ENCODE measurements around the gene NTF3. TPM values are rescaled to one million over a fixed set of nuclear protein-coding genes. Genes with fewer than 3 reads are reported as not detected.

The NTF3 gene
- polyA plus RNA-seq, 1 donor (not counting 4 experiments of a cell fraction or from before 2014, with no cell fraction given), result not detected

- TF ChIP-seq CTCF (optimal IDR thresholded peaks at IDR 0.05 in 1 of 3, IDR thresholded peaks at IDR 0.05 in 1 of 3, conservative IDR thresholded peaks at IDR 0.05 in 1 of 3; ENCODE audit: extremely low read depth in 1 of 3, insufficient read depth in 2 of 3, low read length in 3 of 3) (no peak), EZH2 (IDR thresholded peaks at IDR 0.05; ENCODE audit: low read length) (no peak)
- no peak overlapping the region for H2AFZ ChIP-seq (ENCODE audit: control insufficient read depth, low read length)
- H3K36me3 ChIP-seq (ENCODE audit: control insufficient read depth in 2 of 2, extremely low read depth in 1 of 2, insufficient read depth in 2 of 2, low read length in 2 of 2), result no peaks in the 10 kb centered on the region
Measured at GRCh38 chr12:5492562-5492961, 60.7 kb downstream of the NTF3 start.

GRCh38 chr12:5493018-5493417 is 61.1 kb downstream of the NTF3 start:
- H3K9me1 ChIP-seq (ENCODE audit: control insufficient read depth, extremely low read depth, insufficient read depth, low read length), result no peaks in the 10 kb centered on the region
- no peak for FAIRE-seq
- no peaks in the 10 kb centered on the region for H3K36me3 ChIP-seq (ENCODE audit: control insufficient read depth in 2 of 2, extremely low read depth in 1 of 2, insufficient read depth in 2 of 2, low read length in 2 of 2)
- H4K20me1 ChIP-seq (ENCODE audit: control insufficient read depth, extremely low read depth, insufficient read depth, low read length), result no peaks in the 10 kb centered on the region
- H3K27ac ChIP-seq (ENCODE audit: control insufficient read depth, insufficient read depth, low read length), result no peak overlapping the region
- no peak overlapping the region for H3K4me2 ChIP-seq (ENCODE audit: control insufficient read depth, extremely low read depth, insufficient read depth, low read depth, low read length)
- dilution Hi-C loops (cut with MboI; ENCODE audit: extremely low pct_ligation_motif_present, low sequenced_read_pairs), result loop anchor here (10.0 kb wide), 1 partner anchor 428 kb away; no protein-coding TSS in a partner anchor
- H3K79me2 ChIP-seq (ENCODE audit: control insufficient read depth, insufficient read depth, low read length), result no peaks in the 10 kb centered on the region
- no peaks in the 10 kb centered on the region for H3K9me3 ChIP-seq (ENCODE audit: control insufficient read depth, low read depth, low read length)
- no peak overlapping the region for H3K9ac ChIP-seq (ENCODE audit: control insufficient read depth, extremely low read depth, insufficient read depth, low read length)
- H3K4me1 ChIP-seq (ENCODE audit: control insufficient read depth, extremely low read depth, insufficient read depth, low read length), result no peaks in the 10 kb centered on the region
- DNase-seq (ENCODE audit: low read depth, low spot score), result no peak
- TF ChIP-seq EZH2 (IDR thresholded peaks at IDR 0.05; ENCODE audit: low read length), result no peak
- TF ChIP-seq CTCF (optimal IDR thresholded peaks at IDR 0.05 in 1 of 3, IDR thresholded peaks at IDR 0.05 in 1 of 3, conservative IDR thresholded peaks at IDR 0.05 in 1 of 3; ENCODE audit: extremely low read depth in 1 of 3, insufficient read depth in 2 of 3, low read length in 3 of 3), result no peak
- H3K27me3 ChIP-seq (ENCODE audit: control insufficient read depth, extremely low read depth, insufficient read depth, low read length), result no peaks in the 10 kb centered on the region
- H2AFZ ChIP-seq (ENCODE audit: control insufficient read depth, low read length), result no peak overlapping the region
- H3K4me3 ChIP-seq (ENCODE audit: control insufficient read depth in 2 of 3, extremely low read depth in 1 of 3, insufficient read depth in 2 of 3, low read depth in 1 of 3, low read length in 3 of 3), result no peak overlapping the region

More at GRCh38 chr12:5492562-5492961, 60.7 kb downstream of the NTF3 start:
- dilution Hi-C loops (cut with MboI; ENCODE audit: extremely low pct_ligation_motif_present, low sequenced_read_pairs), result loop anchor here (10.0 kb wide), 1 partner anchor 428 kb away; no protein-coding TSS in a partner anchor
- H3K4me1 ChIP-seq (ENCODE audit: control insufficient read depth, extremely low read depth, insufficient read depth, low read length), result no peaks in the 10 kb centered on the region
- no peaks in the 10 kb centered on the region for H3K27me3 ChIP-seq (ENCODE audit: control insufficient read depth, extremely low read depth, insufficient read depth, low read length)
- no peak overlapping the region for H3K27ac ChIP-seq (ENCODE audit: control insufficient read depth, insufficient read depth, low read length)
- no peaks in the 10 kb centered on the region for H3K9me1 ChIP-seq (ENCODE audit: control insufficient read depth, extremely low read depth, insufficient read depth, low read length)
- no peaks in the 10 kb centered on the region for H3K9me3 ChIP-seq (ENCODE audit: control insufficient read depth, low read depth, low read length)
- H3K4me3 ChIP-seq (ENCODE audit: control insufficient read depth in 2 of 3, extremely low read depth in 1 of 3, insufficient read depth in 2 of 3, low read depth in 1 of 3, low read length in 3 of 3), result no peak overlapping the region
- FAIRE-seq, result no peak
- no peaks in the 10 kb centered on the region for H4K20me1 ChIP-seq (ENCODE audit: control insufficient read depth, extremely low read depth, insufficient read depth, low read length)
- no peaks in the 10 kb centered on the region for H3K79me2 ChIP-seq (ENCODE audit: control insufficient read depth, insufficient read depth, low read length)
- H3K9ac ChIP-seq (ENCODE audit: control insufficient read depth, extremely low read depth, insufficient read depth, low read length), result no peak overlapping the region
- no peak overlapping the region for H3K4me2 ChIP-seq (ENCODE audit: control insufficient read depth, extremely low read depth, insufficient read depth, low read depth, low read length)
- no peak for DNase-seq (ENCODE audit: low read depth, low spot score)
